HEK293 (cell line): ENCODE results near the gene SH3RF1.

Experiments
- CTCF ChIP-seq: fragments of 450-650 bp; formaldehyde crosslinking; IDR thresholded peaks from 2 replicates; pipeline ENCODE4 v1.5.1; 2016; ENCODE audit warnings: missing biosample characterization, missing genetic modification characterization
- OSR2 ChIP-seq: fragments of 450-650 bp; formaldehyde crosslinking; IDR thresholded peaks from 2 replicates; pipeline ENCODE4 v1.5.1; 2016; ENCODE audit warnings: missing biosample characterization, missing genetic modification characterization
- ZBTB11 ChIP-seq: fragments of 450-650 bp; formaldehyde crosslinking; conservative IDR thresholded peaks from 2 replicates; pipeline ENCODE4 v1.5.1; 2016; ENCODE audit warnings: low read depth, missing biosample characterization, missing genetic modification characterization

GRCh38 chr4:169058312-169058711, 212.4 kb downstream of the SH3RF1 start:
- TF ChIP-seq CTCF (tag by site-specific recombination) (no peak), OSR2 (tag by site-specific recombination) (no peak), ZBTB11 (tag by site-specific recombination) (no peak)
